Subcutaneous adipose tissue (tissue), 4 donors: ENCODE measurements around the gene ABCG1. TPM values are rescaled to one million over a fixed set of nuclear protein-coding genes. Genes with fewer than 3 reads are reported as not detected.

Source experiments
- CTCF ChIP-seq: fragments of 450-650 bp; IDR thresholded peaks from one replicate; pipeline ENCODE4 v1.5.1; 2016; ENCODE audit warnings: low read depth, mild to moderate bottlenecking, control low read depth, antibody characterized with exemption, moderate library complexity
- total RNA-seq, 4 donors: library from RNA; depleted of rRNA; stranded (reverse); fragments of >200 nt; gene quantifications; one replicate each; pipeline ENCODE4 v1.1.0, GENCODE V29; 2016

The ABCG1 gene
- total RNA-seq, 4 donors from 2014 or later, result 8.6 to 34.7 (median 15.8) TPM

GRCh38 chr21:42212266-42212665 is 6.7 kb upstream of the ABCG1 start:
- TF ChIP-seq CTCF, result no peak

- no peak for TF ChIP-seq CTCF
Measured at GRCh38 chr21:42213082-42213774, 5.7 kb upstream of the ABCG1 start.

DNA sequence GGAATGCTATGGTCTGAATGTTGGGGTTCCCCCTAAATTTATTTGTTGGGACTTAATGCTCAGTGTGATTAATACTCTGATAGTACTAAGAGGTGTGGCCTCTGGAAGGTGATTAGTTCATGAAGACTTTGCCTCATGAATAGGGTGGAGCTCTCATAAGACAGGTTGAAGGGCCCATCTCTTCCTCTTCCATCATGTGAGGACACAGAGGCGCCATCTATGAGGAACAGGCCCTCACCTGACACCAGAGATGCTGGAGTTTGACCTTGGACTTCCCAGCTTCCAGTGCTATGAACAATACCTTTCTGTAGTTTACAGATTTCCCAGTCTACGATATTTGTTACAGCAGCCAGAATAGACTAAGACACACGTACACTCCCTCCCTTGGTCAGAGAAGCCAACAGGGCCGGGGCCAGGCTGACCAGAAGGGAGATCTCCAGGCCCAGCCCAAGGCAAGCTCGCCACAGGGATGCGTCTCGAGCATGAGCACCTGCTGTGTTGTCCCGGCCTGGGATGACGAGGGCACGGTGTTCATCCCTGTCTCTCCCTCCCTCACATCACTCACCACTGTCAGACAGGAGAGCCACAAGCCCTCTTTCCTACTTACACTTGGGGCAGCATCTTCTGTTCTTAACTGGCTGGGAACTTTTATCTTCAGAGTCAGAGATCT is 4.7 kb upstream of the ABCG1 start:
- no peak for TF ChIP-seq CTCF

DNA sequence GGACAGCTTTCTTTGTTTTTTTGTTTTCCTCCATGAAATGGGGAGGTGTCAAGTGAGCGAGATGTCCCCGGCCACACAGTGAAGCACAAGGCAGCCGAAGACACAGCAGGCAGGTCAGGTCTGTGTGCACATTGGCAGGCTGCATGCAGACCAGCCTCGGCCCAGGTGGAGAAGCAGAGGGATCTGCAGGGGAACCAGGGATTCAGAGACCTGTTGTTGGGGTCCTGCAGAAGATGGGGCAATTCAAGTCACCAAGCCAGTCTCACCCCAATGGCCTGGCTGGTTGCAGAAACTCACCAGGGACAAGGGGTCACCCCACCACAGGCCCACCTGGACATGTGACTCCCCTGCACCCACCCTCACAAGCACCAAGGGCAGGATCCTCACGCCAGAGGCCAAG is 4.0 kb upstream of the ABCG1 start:
- no peak for TF ChIP-seq CTCF

DNA sequence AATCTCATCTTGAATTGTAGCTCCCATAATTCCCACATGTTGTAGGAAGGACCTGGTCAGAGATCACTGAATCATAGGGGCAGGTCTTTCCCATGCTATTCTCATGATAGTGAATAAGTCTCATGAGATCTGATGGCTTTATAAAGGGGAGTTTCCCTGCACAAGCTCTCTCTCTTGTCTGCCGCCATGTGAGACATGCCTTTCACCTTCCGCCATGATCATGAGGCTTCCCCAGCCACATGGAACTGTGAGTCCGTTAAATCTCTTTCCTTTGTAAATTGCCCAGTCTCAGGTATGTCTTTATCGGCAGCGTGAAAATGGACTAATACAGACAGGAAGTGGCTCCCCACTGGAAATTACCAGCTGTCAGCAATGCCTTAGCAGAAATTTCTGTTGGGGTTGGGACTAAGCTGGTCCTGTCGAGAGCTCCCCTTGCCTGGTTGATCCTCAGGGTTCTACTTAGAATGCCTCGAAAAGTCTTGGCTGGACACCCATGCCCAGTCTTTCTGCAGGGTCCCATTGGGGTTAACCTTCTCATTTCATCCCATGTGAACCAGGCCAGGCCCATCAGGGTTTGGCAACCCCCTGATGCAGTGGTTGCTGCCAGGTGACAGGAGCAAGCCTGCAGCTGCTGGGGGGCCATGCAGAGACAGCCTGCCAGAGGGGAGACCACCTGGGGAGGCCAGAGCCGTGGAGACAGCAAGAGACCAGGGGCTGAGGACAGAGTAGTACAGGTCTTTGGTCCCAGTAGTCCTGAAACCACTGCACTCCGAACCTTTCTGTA is 2.8 kb upstream of the ABCG1 start:
- TF ChIP-seq CTCF, result no peak

DNA sequence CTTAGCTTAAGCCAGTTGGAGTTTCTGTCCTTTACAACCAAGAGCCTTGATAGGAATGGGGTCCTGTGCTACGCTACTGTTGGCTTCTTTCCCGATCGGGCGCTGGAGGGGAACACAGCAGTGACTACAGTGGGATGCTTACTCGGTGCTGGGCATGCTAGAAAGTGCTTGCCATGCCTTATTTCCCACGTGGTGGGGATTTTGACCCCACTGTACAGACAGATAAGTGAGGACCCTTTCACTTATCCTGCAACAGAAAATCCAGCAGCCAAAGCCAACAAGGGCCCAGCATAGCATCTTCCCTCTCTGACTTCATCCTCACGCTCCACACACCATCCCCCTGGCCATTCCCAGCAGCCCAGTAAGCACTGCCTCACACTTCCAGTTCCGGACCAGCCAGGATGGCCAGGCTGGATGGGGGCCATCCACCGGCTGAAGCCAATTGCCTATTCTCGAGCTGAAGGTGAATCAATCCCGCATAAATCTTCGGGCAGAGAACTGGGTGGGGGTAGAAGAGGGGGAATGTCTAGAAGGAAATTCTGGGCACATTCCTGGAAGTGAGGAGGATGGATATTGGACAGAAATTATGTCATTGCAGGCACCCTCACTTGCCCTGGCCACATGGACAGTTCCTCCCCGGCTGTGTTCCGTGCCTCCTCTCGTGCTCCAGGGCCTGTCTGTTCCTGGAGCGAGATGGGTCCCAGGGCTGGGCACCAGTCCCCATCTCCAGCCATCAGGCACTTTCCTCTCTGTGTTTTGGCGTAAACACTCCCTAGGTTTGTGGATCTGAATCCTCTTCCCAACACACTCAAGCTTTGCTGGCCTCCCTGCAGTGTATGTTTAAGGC is 2.0 kb upstream of the ABCG1 start:
- TF ChIP-seq CTCF, result no peak
